T-cell (primary cell): ENCODE results near the gene SLC22A5. TPM values are rescaled to one million over a fixed set of nuclear protein-coding genes. Genes with fewer than 3 reads are reported as not detected.
"Not testable (repeated sequence)": the region's sequence is repeated elsewhere in the genome, so short reads cannot be mapped to it uniquely, and the experiment has no call there.

Source experiments
- ATAC-seq, 4 experiments: fragments of 200-7000 bp in 3 of 4; fragments of 150-1000 bp in 1 of 4; cut with Tn5 transposase; replicated peaks in 1 of 4; 1 replicate in 3 of 4; 2 replicates in 1 of 4; pipeline ENCODE4 v1.10.0; 2021; ENCODE audit warnings: moderate library complexity in 3 of 4, mild to moderate bottlenecking in 2 of 4, moderate number of reproducible peaks in 1 of 4
- CTCF ChIA-PET, 2 donors: fragments of 300-600 bp; sonication (Branson Sonifier 250); formaldehyde crosslinking; loops; one replicate each; lab custom pipeline; 2022; ENCODE audit warnings: antibody characterized with exemption in 2 of 2; lab: Charles Lee
- POLR2A ChIA-PET, 2 donors: fragments of 300-600 bp; sonication (Branson Sonifier 250); formaldehyde crosslinking; loops; one replicate each; lab custom pipeline; 2022; ENCODE audit warnings: antibody characterized with exemption in 2 of 2; lab: Charles Lee
- DNase-seq, 35 experiments: peaks; one replicate each; pipeline versions ENCODE4 v3.0.0 to v3.0.0-alpha.2; 2013 to 2023
- H3K27ac ChIP-seq: one replicate; pipeline ENCODE4 v1.5.1; 2013; ENCODE audit warnings: low read length
- H3K27me3 ChIP-seq, 2 experiments: replicated peaks in 1 of 2; 1 replicate in 1 of 2; 2 replicates in 1 of 2; pipeline versions ENCODE4 v1.6.1 to v1.7.0; 2013; ENCODE audit warnings: low read length in 1 of 2, mixed read lengths in 1 of 2; ENCODE audit not compliant: control insufficient read depth in 2 of 2, insufficient read depth in 2 of 2; ENCODE audit errors: extremely low read depth in 1 of 2
- H3K36me3 ChIP-seq, 2 donors: 1 replicate in 1 of 2; 2 replicates in 1 of 2; pipeline versions ENCODE4 v1.6.1 to v1.7.0; 2013; ENCODE audit warnings: low read length in 1 of 2; ENCODE audit not compliant: control insufficient read depth in 2 of 2, insufficient read depth in 1 of 2; ENCODE audit errors: extremely low read depth in 1 of 2
- H3K4me1 ChIP-seq, 2 experiments: 1 replicate in 1 of 2; 2 replicates in 1 of 2; pipeline versions ENCODE4 v1.6.1 to v1.7.0; 2013; ENCODE audit warnings: low read length in 2 of 2, mixed read lengths in 1 of 2; ENCODE audit not compliant: insufficient read depth in 2 of 2, control insufficient read depth in 1 of 2; ENCODE audit errors: extremely low read depth in 1 of 2
- H3K4me3 ChIP-seq, 2 donors: 1 replicate in 1 of 2; 2 replicates in 1 of 2; pipeline versions ENCODE4 v1.5.1 to v1.7.0; 2013; ENCODE audit warnings: mild to moderate bottlenecking in 2 of 2, low read length in 1 of 2, moderate library complexity in 1 of 2; ENCODE audit not compliant: control insufficient read depth in 1 of 2; ENCODE audit errors: extremely low read depth in 1 of 2
- H3K9me3 ChIP-seq: 2 replicates; pipeline ENCODE4 v1.7.0; 2013
- H3K27ac Mint-ChIP-seq, 2 donors: one replicate each; pipeline ENCODE4 v1.8.0; 2020 to 2021; ENCODE audit warnings: mild to moderate bottlenecking in 2 of 2, mixed read lengths in 2 of 2
- H3K27me3 Mint-ChIP-seq, 2 donors: one replicate each; pipeline ENCODE4 v1.8.0; 2021 to 2022; ENCODE audit warnings: mixed read lengths in 2 of 2
- H3K36me3 Mint-ChIP-seq: one replicate; pipeline ENCODE4 v1.8.0; 2021; ENCODE audit warnings: mixed read lengths
- H3K4me1 Mint-ChIP-seq, 3 donors: one replicate each; pipeline ENCODE4 v1.8.0; 2020 to 2022; ENCODE audit warnings: mixed read lengths in 3 of 3, mild to moderate bottlenecking in 1 of 3
- H3K4me3 Mint-ChIP-seq, 3 donors: one replicate each; pipeline ENCODE4 v1.8.0; 2020 to 2022; ENCODE audit warnings: mild to moderate bottlenecking in 3 of 3, mixed read lengths in 3 of 3, moderate library complexity in 3 of 3
- H3K9me3 Mint-ChIP-seq, 3 donors: one replicate each; pipeline ENCODE4 v1.8.0; 2020 to 2022; ENCODE audit warnings: mixed read lengths in 3 of 3
- WGBS: methylation state at CpG from one replicate; pipeline ENCODE4 v1.1.5; 2013; ENCODE audit warnings: missing lambda C conversion rate; ENCODE audit not compliant: insufficient coverage; 5-methylcytosine and 5-hydroxymethylcytosine counted together
- total RNA-seq, 35 experiments: library from RNA in 6 of 35; stranded (reverse) in 6 of 35; fragments of 120-200 nt in 1 of 35; gene quantifications; one replicate each; pipeline versions ENCODE4 v1.2.1 to v1.2.4 and lab custom pipeline; 2013 to 2026

The SLC22A5 gene
- total RNA-seq, 5 donors from 2014 or later (not counting 1 experiment from before 2014, with no cell fraction given), result 4.8 to 14.0 (median 7.6) TPM

DNA sequence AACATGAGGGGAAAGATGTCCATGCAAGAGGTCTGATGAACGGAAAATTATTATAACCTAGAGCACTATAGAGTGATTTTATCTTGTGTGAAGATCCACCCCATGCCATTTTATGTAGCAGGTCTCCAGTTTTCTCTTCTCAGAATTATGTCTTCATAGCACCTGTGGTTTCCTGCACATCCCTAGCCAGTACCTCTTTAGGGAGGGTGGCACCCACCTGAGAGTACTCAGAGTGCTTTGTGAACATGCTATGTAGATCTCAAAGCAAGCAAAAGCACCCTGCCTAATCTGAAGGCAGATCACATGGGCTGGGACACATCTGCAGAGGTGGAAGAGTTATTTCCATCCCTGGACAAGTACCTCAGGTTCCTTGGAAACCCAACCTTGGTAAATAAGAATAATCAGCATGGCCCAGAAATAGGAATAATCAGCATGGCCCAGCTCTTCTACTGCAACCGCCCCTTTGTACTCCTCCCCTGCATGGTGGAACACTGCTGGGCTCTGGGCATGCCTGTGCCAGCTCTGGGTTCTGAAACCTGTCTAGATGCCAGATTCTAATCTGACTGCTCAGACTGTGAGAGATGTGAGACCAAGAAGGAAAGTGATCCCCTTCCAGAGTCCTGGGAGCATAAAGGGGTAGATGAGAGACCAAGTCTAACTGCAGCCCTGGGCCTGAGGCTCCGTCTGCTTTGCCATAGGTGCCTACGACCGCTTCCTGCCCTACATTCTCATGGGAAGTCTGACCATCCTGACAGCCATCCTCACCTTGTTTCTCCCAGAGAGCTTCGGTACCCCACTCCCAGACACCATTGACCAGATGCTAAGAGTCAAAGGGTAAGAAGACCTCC is 23.7 kb downstream of the SLC22A5 start:
- Mint-ChIP-seq H3K27me3 (no peaks in the 10 kb centered on the region), H3K4me1 (peaks cover 63 to 91% (median 66%) of the 10 kb centered on the region in 3 donors), H3K27ac (peak overlapping the region; percentile 78 to 81), H3K9me3 (no peaks in the 10 kb centered on the region), H3K36me3 (peaks cover 7% of the 10 kb centered on the region), H3K4me3 (peak overlapping the region in 1 of 3 donors; percentile 11)
- POLR2A ChIA-PET, result no interaction called here
- H3K27ac ChIP-seq, result no peak overlapping the region
- peaks cover 32 to 36% of the 10 kb centered on the region in 2 experiments for H3K4me1 ChIP-seq
- CTCF ChIA-PET, result interaction anchor here in 1 of 2 donors (1.6 kb wide), 1 partner anchor 107 kb away, joined by 5 read pairs; no protein-coding TSS in a partner anchor
- no peaks in the 10 kb centered on the region for H3K9me3 ChIP-seq
- ATAC-seq (peak in 3 of 4 experiments; percentile 17 to 58 (median 24)), DNase-seq (no peak)
- H3K36me3 ChIP-seq, result peaks cover 3 to 15% of the 10 kb centered on the region in 2 donors
- H3K4me3 ChIP-seq, result no peak overlapping the region
- no peaks in the 10 kb centered on the region for H3K27me3 ChIP-seq
- 100% methylated on average over 1 of the region's 6 CpGs for WGBS

DNA sequence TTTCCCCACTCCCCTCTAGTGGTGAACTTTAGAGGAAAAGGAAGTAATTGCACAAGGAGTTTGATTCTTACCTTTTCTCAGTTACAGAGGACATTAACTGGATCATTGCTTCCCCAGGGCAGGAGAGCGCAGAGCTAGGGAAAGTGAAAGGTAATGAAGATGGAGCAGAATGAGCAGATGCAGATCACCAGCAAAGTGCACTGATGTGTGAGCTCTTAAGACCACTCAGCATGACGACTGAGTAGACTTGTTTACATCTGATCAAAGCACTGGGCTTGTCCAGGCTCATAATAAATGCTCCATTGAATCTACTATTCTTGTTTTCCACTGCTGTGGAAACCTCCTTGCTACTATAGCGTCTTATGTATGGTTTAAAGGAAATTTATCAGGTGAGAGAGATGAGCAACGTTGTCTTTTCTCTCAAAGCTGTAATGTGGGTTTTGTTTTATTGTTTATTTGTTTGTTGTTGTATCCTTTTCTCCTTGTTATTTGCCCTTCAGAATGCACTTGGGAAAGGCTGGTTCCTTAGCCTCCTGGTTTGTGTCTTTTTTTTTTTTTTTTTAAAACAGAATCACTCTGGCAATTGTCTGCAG is 25.3 kb downstream of the SLC22A5 start:
- Mint-ChIP-seq H3K36me3 (peaks cover 7% of the 10 kb centered on the region), H3K4me3 (peak overlapping the region in 1 of 3 donors; percentile 65), H3K27me3 (no peaks in the 10 kb centered on the region), H3K9me3 (no peaks in the 10 kb centered on the region), H3K4me1 (peaks cover 70 to 94% (median 81%) of the 10 kb centered on the region in 3 donors), H3K27ac (peak overlapping the region; percentile 81 to 93)
- Histone ChIP-seq H3K36me3 (peaks cover 1 to 13% of the 10 kb centered on the region in 2 donors), H3K4me3 (no peak overlapping the region), H3K4me1 (peaks cover 32 to 42% of the 10 kb centered on the region in 2 experiments), H3K27ac (no peak overlapping the region), H3K27me3 (no peaks in the 10 kb centered on the region), H3K9me3 (no peaks in the 10 kb centered on the region)
- 92% methylated on average over 3 of the region's 4 CpGs for WGBS
- CTCF ChIA-PET, result interaction anchor here in 1 of 2 donors (1.4 to 2.5 kb wide), 3 partner anchors 26 to 105 kb away, joined by 3 to 7 read pairs (median 3); no protein-coding TSS in a partner anchor
- POLR2A ChIA-PET, result interaction anchor here in 1 of 2 donors (0.6 to 1.1 kb wide), 2 partner anchors 78 to 85 kb away, joined by 3 to 14 read pairs; no protein-coding TSS in a partner anchor
- ATAC-seq (no peak), DNase-seq (no peak)

DNA sequence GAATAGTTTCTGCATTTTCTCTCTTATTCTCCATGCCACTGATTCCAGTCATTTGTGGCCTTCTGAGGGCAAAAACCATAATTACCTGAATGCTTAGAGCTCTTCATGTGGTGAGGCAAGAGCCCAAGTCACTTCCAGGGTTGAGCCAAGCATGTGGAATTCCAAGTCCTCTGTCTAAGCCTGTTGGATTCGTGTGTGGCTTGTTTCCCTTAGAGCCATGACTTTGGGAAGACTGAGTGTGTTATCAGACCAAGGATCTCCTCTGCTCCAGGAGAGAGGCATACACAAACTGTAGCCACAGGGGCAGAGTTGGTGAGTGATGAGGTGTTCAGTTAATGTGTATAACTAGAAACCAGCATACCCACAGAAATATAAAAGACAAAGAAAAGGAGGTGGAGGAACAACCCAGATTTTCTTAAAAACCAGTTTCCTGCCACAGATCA is 27.1 kb downstream of the SLC22A5 start:
- POLR2A ChIA-PET, result no interaction called here
- Histone ChIP-seq H3K27me3 (no peaks in the 10 kb centered on the region), H3K9me3 (no peaks in the 10 kb centered on the region), H3K27ac (peak overlapping the region; percentile 49), H3K36me3 (peaks cover 0 to 13% of the 10 kb centered on the region in 2 donors), H3K4me3 (no peak overlapping the region), H3K4me1 (peaks cover 32 to 42% of the 10 kb centered on the region in 2 experiments)
- CTCF ChIA-PET, result interaction anchor here in 1 of 2 donors (1.5 to 2.5 kb wide), 2 partner anchors 24 to 70 kb away, joined by 3 to 7 read pairs; no protein-coding TSS in a partner anchor
- H3K4me3 Mint-ChIP-seq, result peak overlapping the region in 1 of 3 donors; percentile 65
- WGBS, result no CpG with 5 or more reads among the region's 1 CpG
- no peaks in the 10 kb centered on the region for H3K27me3 Mint-ChIP-seq
- peaks cover 82 to 97% (median 93%) of the 10 kb centered on the region in 3 donors for H3K4me1 Mint-ChIP-seq
- DNase-seq (no peak), ATAC-seq (peak; percentile 68 to 78 (median 74))
- peaks cover 7% of the 10 kb centered on the region for H3K36me3 Mint-ChIP-seq
- H3K9me3 Mint-ChIP-seq, result no peaks in the 10 kb centered on the region
- H3K27ac Mint-ChIP-seq, result peak overlapping the region; percentile 81 to 93

DNA sequence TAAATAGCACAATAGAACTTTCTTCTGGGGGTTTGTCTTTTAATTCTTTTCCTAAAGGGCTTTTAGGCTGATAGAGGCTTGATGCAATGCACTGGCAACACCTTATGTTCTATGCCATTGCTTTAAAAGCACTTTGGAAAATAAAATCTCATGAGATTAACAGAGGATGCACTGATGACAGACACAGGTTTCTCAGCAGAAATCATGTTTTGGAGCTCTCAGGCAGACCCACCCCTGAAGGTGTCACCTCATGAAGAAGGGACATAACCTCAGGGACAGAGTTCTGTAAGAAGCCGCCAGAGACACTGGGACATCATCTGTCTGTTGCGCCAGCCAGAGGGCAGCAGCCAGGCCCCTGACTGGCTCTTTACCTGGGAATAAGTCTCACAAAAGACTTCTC is 27.7 kb downstream of the SLC22A5 start:
- peak overlapping the region; percentile 49 for H3K27ac ChIP-seq
- ATAC-seq, result peak; percentile 29 to 58 (median 39)
- peak overlapping the region in 2 of 3 donors; percentile 3 to 65 for H3K4me3 Mint-ChIP-seq

DNA sequence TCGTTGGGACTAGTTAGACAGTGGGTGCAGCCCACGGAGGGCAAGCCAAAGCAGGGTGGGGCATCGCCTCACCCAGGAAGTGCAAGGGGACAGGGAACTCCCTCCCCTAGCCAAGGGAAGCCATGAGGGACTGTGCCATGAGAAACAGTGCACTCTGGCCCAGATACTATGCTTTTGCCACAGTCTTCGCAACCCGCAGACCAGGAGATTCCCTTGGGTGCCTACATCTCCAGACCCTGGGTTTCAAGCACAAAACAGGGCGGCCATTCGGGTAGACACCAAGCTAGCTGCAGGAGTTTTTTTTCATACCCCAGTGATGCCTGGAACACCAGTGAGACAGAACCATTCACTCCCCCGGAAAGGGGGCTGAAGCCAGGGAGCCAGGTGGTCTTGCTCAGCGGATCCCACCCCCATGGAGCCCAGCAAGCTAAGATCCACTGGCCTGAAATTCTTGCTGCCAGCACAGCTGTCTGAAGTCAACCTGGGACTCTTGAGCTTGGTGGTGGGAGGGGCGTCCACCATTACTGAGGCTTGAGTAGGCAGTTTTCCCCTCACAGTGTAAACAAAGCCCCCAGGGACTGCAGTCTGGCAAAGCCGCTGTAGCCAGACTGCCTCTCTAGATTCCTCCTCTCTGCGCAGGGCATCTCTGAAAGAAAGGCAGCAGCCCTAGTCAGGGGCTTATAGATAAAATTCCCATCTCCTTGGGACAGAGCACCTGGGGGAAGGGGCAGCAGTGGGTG is 28.6 kb downstream of the SLC22A5 start:
- H3K27ac ChIP-seq, H3K9me3 Mint-ChIP-seq, H3K4me3 ChIP-seq, ATAC-seq, H3K27me3 ChIP-seq, POLR2A ChIA-PET, H3K36me3 ChIP-seq, DNase-seq, H3K27me3 Mint-ChIP-seq, H3K9me3 ChIP-seq: not testable (repeated sequence)
- 70% methylated on average over 4 of the region's 12 CpGs for WGBS
- peaks cover 32 to 38% of the 10 kb centered on the region in 2 experiments for H3K4me1 ChIP-seq
- Mint-ChIP-seq H3K36me3 (peaks cover 12% of the 10 kb centered on the region), H3K27ac (peak overlapping the region; percentile 81 to 93), H3K4me1 (peaks cover 84 to 97% (median 93%) of the 10 kb centered on the region in 3 donors), H3K4me3 (peak overlapping the region in 1 of 3 donors; percentile 65)
- CTCF ChIA-PET, result interaction anchor here in 1 of 2 donors (1.2 kb wide), 1 partner anchor 13 kb away, joined by 4 read pairs; no protein-coding TSS in a partner anchor

More for the DNA sequence above, 27.7 kb downstream of the SLC22A5 start:
- peaks cover 11% of the 10 kb centered on the region for H3K36me3 Mint-ChIP-seq
- no CpG with 5 or more reads among the region's 2 CpGs for WGBS
- no peaks in the 10 kb centered on the region for H3K9me3 Mint-ChIP-seq
- peak overlapping the region; percentile 81 to 93 for H3K27ac Mint-ChIP-seq
- ChIA-PET POLR2A (no interaction called here), CTCF (no interaction called here)
- peaks cover 0 to 13% of the 10 kb centered on the region in 2 donors for H3K36me3 ChIP-seq
- H3K27me3 Mint-ChIP-seq, result no peaks in the 10 kb centered on the region
- H3K4me1 Mint-ChIP-seq, result peaks cover 86 to 98% (median 93%) of the 10 kb centered on the region in 3 donors
- H3K4me3 ChIP-seq, result no peak overlapping the region
- H3K9me3 ChIP-seq, result no peaks in the 10 kb centered on the region
- H3K27me3 ChIP-seq, result no peaks in the 10 kb centered on the region
- H3K4me1 ChIP-seq, result peaks cover 32 to 42% of the 10 kb centered on the region in 2 experiments
- DNase-seq, result no peak
